GM19463 (cell line): ENCODE results near the gene STXBP1.

Experiments
- ATAC-seq: cut with Tn5 transposase; IDR thresholded peaks from one replicate; pipeline ENCODE4 v1.9.1; 2021; ENCODE audit warnings: mild to moderate bottlenecking, moderate library complexity; ENCODE audit not compliant: unreplicated experiment

STXBP1 gene

GRCh38 chr9:127711226-127711701 is 99.2 kb downstream of the STXBP1 start:
- ATAC-seq = no peak

- ATAC-seq = no peak
These were observed 99.8 kb downstream of the STXBP1 start for GRCh38 chr9:127711831-127712274.

GRCh38 chr9:127712371-127712770 is 100.3 kb downstream of the STXBP1 start:
- ATAC-seq = no peak

GRCh38 chr9:127712867-127713266 is 100.8 kb downstream of the STXBP1 start:
- ATAC-seq = no peak

GRCh38 chr9:127714020-127714750 is 102.1 kb downstream of the STXBP1 start:
- ATAC-seq = no peak

- no peak for ATAC-seq
These were observed 102.9 kb downstream of the STXBP1 start for GRCh38 chr9:127714951-127715469.

GRCh38 chr9:127715470-127716337 is 103.6 kb downstream of the STXBP1 start, which contains the start of the genes PTRH1 and TTC16:
Gene PTRH1 (minus strand): TSS chr9:127715663. CDS start chr9:127715639, 24 bp downstream.
Gene TTC16 (plus strand): TSS chr9:127716079. CDS start chr9:127716146, 67 bp downstream.
- peak; percentile 92 for ATAC-seq

- no peak for ATAC-seq
These were observed 104.3 kb downstream of the STXBP1 start for GRCh38 chr9:127716412-127716811.

- ATAC-seq = no peak
These were observed 105.7 kb downstream of the STXBP1 start for GRCh38 chr9:127717766-127718165.

GRCh38 chr9:127720031-127720864 is 108.2 kb downstream of the STXBP1 start:
- no peak for ATAC-seq

- no peak for ATAC-seq
These were observed 108.8 kb downstream of the STXBP1 start for GRCh38 chr9:127720865-127721227.

GRCh38 chr9:127721391-127721821 is 109.3 kb downstream of the STXBP1 start:
- no peak for ATAC-seq

GRCh38 chr9:127722055-127722745 is 110.1 kb downstream of the STXBP1 start:
- no peak for ATAC-seq

- ATAC-seq = no peak
These were observed 110.9 kb downstream of the STXBP1 start for GRCh38 chr9:127723013-127723412.

- no peak for ATAC-seq
These were observed 111.4 kb downstream of the STXBP1 start for GRCh38 chr9:127723444-127723843.

- ATAC-seq = no peak
These were observed 111.9 kb downstream of the STXBP1 start for GRCh38 chr9:127724012-127724411.

- no peak for ATAC-seq
These were observed 114.8 kb downstream of the STXBP1 start for GRCh38 chr9:127726871-127727270.

GRCh38 chr9:127728808-127729207 is 116.7 kb downstream of the STXBP1 start:
- ATAC-seq = no peak

- ATAC-seq = no peak
These were observed 117.6 kb downstream of the STXBP1 start for GRCh38 chr9:127729522-127730256.
